ENCODE measurements around the gene KDM5C.

The KDM5C gene

DNA sequence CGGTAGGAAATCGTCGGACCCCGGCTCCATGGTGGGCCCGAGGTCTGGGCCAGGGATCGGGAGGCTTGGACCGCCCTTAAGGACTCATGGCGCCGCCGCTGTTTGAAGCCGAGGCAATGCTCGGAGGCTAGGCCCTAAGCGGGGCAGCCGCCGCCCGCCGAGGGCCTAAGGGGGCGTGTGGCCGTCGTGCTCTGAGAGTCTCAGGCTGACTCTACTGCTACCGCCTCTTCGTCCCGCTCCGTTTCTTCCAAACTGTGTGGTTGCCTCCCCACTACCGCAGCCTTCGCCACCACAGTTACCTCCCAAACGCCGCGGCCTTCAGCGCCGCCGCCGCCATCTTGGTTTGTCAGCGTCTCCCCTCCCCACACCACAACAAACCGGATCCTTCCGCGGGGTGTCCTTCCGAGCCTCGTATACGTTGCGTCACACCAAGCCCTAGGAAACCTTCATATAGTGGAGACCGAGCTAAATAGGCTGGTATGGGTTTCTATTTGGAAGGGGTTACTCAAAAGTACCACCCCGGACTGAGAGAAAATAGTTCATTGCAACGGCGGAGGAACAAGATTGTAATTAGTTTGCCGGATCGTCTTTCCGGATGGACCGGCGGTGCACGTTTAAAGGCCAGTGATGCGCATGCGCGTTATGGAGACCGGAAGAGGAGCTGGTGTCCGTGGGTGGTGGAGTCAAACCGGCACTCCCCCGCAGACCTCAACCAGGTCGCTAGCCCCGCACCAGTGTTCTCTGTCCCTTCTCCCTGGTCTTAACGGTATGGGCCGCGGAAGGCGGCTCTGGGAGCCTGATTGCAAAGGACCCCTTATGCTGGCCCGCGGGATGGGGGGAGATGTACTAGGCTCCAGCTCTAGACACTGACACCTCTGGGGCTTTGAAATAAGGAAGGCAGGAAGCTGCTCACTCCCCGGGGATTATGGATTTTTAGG is at the start of gene KDM5C:
Gene KDM5C, minus strand, starts transcription at position 348 of the 938 bp plus-strand sequence. Its CDS starts 318 bp downstream, at position 30.
- peak; percentile 95 for DNase-seq

DNA sequence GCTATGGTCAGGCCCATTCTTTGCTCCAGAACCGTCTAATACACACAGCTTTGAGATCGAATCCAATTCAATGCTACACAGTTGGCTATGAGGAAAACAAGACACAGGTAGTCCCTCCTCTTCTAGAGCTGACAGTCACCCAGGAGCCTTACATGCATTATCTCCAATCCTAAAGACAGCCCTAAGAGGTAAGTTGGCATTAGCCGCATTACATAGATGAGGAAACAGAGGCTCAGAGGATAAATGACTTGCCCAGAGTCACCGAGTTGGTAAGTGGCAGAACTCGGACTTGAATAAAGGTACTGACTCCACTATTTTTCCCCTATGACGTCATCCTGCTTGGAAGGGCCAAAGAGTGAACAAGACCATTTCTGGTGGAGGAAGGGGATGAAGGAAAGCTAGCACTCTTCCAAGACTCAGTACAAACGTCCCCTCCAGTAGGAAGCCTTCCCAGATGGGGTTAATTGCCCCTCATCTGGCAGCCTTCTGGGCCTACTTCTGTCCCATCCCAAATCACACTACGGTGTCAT is 47.9 kb upstream of the KDM5C start:
- DNase-seq, result no peak

- no peak for DNase-seq
Observed at GRCh38 chrX:53269536-53270107, 44.6 kb upstream of the KDM5C start.

- DNase-seq, result no peak
Observed at GRCh38 chrX:53268173-53268572, 43.2 kb upstream of the KDM5C start.

DNA sequence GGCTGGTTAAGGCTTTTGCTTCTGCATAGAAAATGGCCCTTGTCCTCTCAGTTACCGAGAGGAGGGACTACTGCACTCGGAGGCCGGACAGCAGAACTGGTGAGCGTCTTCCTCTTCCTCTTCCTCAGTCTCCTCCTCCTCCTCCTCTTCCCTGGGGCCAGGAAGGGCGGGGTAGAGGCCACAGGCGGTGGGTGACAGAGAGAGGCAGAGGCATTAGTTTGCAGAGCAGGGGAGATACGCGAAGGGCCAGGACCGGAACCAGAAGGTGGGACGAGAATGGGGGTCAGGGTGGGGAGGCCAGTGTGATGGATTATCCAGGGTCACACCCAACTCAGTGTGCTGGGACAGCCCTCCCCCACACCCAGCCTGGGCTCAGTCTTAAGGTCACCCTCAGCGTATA is 41.9 kb upstream of the KDM5C start:
- no peak for DNase-seq

- DNase-seq, result no peak
Observed at GRCh38 chrX:53265771-53266574, 41.0 kb upstream of the KDM5C start.

GRCh38 chrX:53263597-53264094 is 38.6 kb upstream of the KDM5C start:
- DNase-seq, result peak; percentile 71

GRCh38 chrX:53262918-53263394 is 37.9 kb upstream of the KDM5C start:
- DNase-seq, result no peak

DNA sequence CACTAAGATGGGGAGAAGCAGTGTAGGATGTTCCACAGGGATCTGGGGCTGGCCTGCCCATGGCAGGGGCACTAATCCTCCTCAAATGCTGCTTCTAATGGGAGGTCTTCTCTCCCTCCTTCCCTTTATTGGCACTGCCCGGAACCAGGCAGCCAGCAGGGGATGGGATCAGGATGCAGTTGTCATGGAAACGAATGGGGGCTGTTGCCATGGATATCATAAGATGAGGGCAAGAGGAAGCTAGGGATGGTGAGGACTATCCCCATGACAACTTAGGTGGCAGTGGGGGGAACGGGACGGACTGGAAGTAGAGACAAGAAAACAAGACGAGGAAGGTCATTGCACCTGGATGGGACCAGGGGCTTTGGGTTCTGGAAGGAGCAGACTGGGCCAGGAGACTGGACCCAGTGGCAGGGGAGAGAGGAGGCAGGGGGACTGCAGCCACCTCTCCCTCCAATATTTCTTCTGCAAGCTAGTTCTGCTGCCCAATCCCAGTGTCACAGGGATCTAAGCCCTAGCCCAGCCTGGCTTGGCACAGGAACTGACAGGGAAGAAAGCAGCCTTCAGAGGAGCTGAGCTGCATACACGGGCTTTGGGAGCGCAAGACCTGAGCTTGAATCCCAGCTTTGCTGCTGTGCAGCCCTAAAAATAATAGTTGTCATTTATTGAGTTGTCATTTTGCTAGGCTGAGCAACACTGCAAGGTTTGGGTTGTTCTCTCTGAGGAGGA is 37.3 kb upstream of the KDM5C start:
- no peak for DNase-seq

GRCh38 chrX:53261355-53261972 is 36.5 kb upstream of the KDM5C start:
- DNase-seq, result no peak

GRCh38 chrX:53260836-53261235 is 35.8 kb upstream of the KDM5C start:
- DNase-seq, result no peak

DNA sequence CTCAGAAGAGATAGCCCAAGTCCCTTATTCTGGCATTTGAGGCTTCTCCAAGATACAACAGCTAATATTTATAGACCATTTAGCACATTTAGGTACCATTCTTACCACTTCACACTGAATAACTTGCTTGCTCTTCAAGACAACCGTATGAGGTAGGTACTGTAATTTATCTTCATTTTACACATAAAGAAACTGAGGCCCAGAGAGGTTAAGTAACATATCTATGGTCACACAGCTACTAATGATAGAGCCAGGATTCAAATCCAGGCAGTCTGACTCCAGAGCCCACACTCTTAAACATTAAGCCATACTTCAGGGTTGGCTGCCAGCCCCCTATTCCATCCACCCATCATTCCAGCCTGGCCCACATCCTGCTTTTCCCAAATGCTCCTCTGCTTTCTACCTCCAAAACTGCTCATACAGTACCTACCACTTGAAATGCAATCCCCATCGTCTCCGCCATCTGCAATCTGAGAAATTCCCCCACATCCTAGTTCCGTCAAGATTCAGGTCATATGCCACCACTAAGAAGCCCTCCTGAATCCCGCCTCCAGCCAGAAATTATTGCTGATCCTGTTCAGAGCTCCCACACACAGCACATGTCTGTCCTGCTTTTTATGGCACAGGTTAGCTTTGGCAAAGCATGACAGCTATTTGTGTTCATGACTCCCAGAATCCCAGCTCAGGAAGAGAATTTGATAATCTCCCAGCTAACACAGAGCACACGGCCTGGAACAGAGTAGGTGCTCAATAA is 32.8 kb upstream of the KDM5C start:
- no peak for DNase-seq

- no peak for DNase-seq
Observed at GRCh38 chrX:53257166-53257565, 32.2 kb upstream of the KDM5C start.

GRCh38 chrX:53256446-53257041 is 31.5 kb upstream of the KDM5C start:
- DNase-seq, result no peak

GRCh38 chrX:53255738-53256191 is 30.8 kb upstream of the KDM5C start:
- no peak for DNase-seq

DNA sequence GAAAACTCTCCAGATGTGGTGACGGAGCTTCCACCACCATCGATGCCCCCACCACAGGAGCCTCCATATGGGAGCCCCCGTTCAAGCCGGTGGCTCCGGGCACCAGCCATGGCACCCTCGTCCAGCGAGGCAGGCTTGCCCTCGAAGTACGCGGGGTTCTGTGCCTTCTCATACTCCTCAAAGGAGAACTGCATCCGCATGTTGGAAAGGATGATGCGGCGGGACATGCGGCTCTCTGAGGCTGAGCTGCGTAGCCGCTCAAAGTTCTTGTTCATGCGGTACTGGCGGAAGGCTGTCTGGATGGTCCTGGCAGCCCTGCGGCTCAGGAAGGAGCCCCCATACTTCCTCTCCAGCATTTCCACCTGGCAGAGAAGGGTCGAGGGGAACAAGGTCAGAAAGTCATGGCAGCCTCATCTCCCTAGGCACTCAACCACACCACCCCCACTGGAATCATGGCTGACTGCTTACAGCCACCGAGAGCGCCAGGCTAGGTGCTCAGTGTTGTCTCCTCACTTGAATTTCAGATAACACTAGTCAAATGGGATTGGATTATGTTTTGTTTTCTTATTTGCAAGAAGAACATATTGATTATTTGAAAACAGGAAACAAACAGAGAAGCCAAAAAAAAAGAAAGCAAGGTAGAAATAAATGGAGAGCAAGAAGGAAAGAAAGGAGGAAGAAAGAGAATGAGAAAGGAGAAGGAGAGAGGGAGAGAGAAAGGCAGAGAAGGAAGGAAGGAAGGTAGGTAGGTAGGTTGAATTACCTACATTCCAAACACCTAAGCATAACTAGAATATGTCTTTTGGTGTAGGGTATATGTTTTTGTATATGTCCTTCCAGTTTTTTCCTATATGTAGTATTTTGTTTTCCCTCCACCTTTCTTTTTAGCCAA is 29.8 kb upstream of the KDM5C start:
- no peak for DNase-seq

GRCh38 chrX:53253293-53254020 is 28.4 kb upstream of the KDM5C start:
- no peak for DNase-seq

GRCh38 chrX:53251307-53251706 is 26.3 kb upstream of the KDM5C start:
- no peak for DNase-seq

- DNase-seq, result no peak
Observed at GRCh38 chrX:53250556-53250955, 25.5 kb upstream of the KDM5C start.

Measured in activated effector memory CD4-positive, alpha-beta T cell treated with anti-CD3 and anti-CD28 coated beads, Interleukin-2, amount 50 U/mL, for 16 hours (primary cell).